HepG2 (cell line): ENCODE results near the gene MFSD6. TPM values are rescaled to one million over a fixed set of nuclear protein-coding genes. Genes with fewer than 3 reads are reported as not detected.

ENCODE experiments used
- ATAC-seq: fragments of 200-7000 bp; cut with Tn5 transposase; 3 replicates; pipeline ENCODE4 v1.9.1; 2020; ENCODE audit warnings: mild to moderate bottlenecking, moderate library complexity
- BruUV-seq: library from RNA; stranded (reverse); fragments of 400-500 nt; replicated peaks from 2 replicates; lab custom pipeline; 2021; lab: Mats Ljungman, UMichigan
- CTCF ChIA-PET: fragments of 300-600 bp; formaldehyde crosslinking; extraction: SDS; loops from one replicate; lab custom pipeline; 2021; ENCODE audit warnings: low total read pairs, inconsistent platforms, low intra/inter-chr PET ratio; lab: Yijun Ruan, JAX
- POLR2A ChIA-PET: fragments of 350-600 bp; sonication (Branson Sonifier 250); formaldehyde crosslinking; loops from one replicate; lab custom pipeline; 2020; ENCODE audit warnings: antibody characterized with exemption, inconsistent platforms; lab: Yijun Ruan, JAX
- DNase-seq: peaks from one replicate; pipeline ENCODE4 v3.0.0-alpha.2; 2015; ENCODE audit warnings: low spot score
- FAIRE-seq: peaks from 3 replicates; lab custom pipeline; 2011; peaks lifted over from hg19 to GRCh38; lab: Jason Lieb, UNC
- H2AFZ ChIP-seq: one replicate; pipeline ENCODE4 v1.6.1; 2011; ENCODE audit warnings: low read length, inconsistent platforms
- H3K27ac ChIP-seq: fragments of 300-600 bp; 3 replicates; pipeline ENCODE4 v1.8.0; 2011; ENCODE audit warnings: mixed run types, mild to moderate bottlenecking, mixed read lengths, low read length, inconsistent platforms; ENCODE audit not compliant: insufficient read depth; ENCODE audit errors: extremely low read length
- H3K27me3 ChIP-seq, 2 experiments: fragments of 200-600 bp in 1 of 2; 2 replicates in 1 of 2; 3 replicates in 1 of 2; pipeline versions ENCODE4 v1.6.0 to v1.8.0; 2011; ENCODE audit warnings: low read length in 2 of 2, mild to moderate bottlenecking in 2 of 2, moderate library complexity in 2 of 2, inconsistent platforms in 1 of 2; ENCODE audit not compliant: insufficient read depth in 2 of 2, control insufficient read depth in 1 of 2
- H3K36me3 ChIP-seq, 2 experiments: fragments of 200-600 bp in 1 of 2; replicated peaks in 1 of 2; 2 replicates in 1 of 2; 3 replicates in 1 of 2; pipeline versions ENCODE4 v1.5.1 to v1.8.0; 2011; ENCODE audit warnings: low read length in 2 of 2, inconsistent platforms in 1 of 2; ENCODE audit not compliant: insufficient read depth in 2 of 2, control insufficient read depth in 1 of 2
- H3K4me1 ChIP-seq: 2 replicates; pipeline ENCODE4 v1.5.1; 2012; ENCODE audit warnings: low read length, inconsistent platforms; ENCODE audit not compliant: insufficient read depth
- H3K4me2 ChIP-seq: 2 replicates; pipeline ENCODE4 v1.6.0; 2011; ENCODE audit warnings: low read depth, low read length, inconsistent platforms
- H3K4me3 ChIP-seq, 3 experiments: fragments of 200-600 bp in 1 of 3; sonication (generic), shearing (Covaris generic) in 1 of 3; replicated peaks in 1 of 3; 2 replicates each; pipeline ENCODE4 v1.5.1; 2011 to 2016; ENCODE audit warnings: low read length in 3 of 3, inconsistent platforms in 2 of 3, low read depth in 2 of 3, mild to moderate bottlenecking in 2 of 3, control low read depth in 1 of 3, mixed read lengths in 1 of 3; ENCODE audit not compliant: insufficient read depth in 1 of 3
- H3K79me2 ChIP-seq: one replicate; pipeline ENCODE4 v1.6.1; 2011; ENCODE audit warnings: low read length, inconsistent platforms; ENCODE audit not compliant: insufficient read depth
- H3K9ac ChIP-seq: 2 replicates; pipeline ENCODE4 v1.6.0; 2011; ENCODE audit warnings: mild to moderate bottlenecking, low read depth, low read length, inconsistent platforms; ENCODE audit not compliant: insufficient read depth
- H3K9me3 ChIP-seq: 2 replicates; pipeline ENCODE4 v1.5.1; 2012; ENCODE audit warnings: mild to moderate bottlenecking, low read length
- H4K20me1 ChIP-seq: 2 replicates; pipeline ENCODE4 v1.6.0; 2011; ENCODE audit warnings: inconsistent platforms, mild to moderate bottlenecking, low read length, moderate library complexity; ENCODE audit not compliant: insufficient read depth
- ELK4 ChIP-seq: sonication (generic); formaldehyde crosslinking; IDR thresholded peaks from 2 replicates; pipeline ENCODE4 v1.9.0; 2021; ENCODE audit warnings: missing genetic modification reagents, borderline replicate concordance
- FOXK1 ChIP-seq: sonication (generic); formaldehyde crosslinking; IDR thresholded peaks from 2 replicates; pipeline ENCODE4 v1.4.0; 2020; ENCODE audit warnings: low read depth, missing genetic modification reagents, borderline replicate concordance
- GTF2F1 ChIP-seq: fragments of 150-350 bp; IDR thresholded peaks from 2 replicates; pipeline ENCODE4 v1.6.1; 2014; ENCODE audit warnings: low read length
- SP5 ChIP-seq: IDR thresholded peaks from 2 replicates; pipeline ENCODE4 v1.6.1; 2016; ENCODE audit warnings: low read depth, borderline replicate concordance
- STAT5B ChIP-seq: sonication (generic); formaldehyde crosslinking; IDR thresholded peaks from 2 replicates; pipeline ENCODE4 v1.4.0; 2020; ENCODE audit warnings: missing genetic modification reagents
- ZC3H13 ChIP-seq: sonication (generic); formaldehyde crosslinking; IDR thresholded peaks from 2 replicates; pipeline ENCODE4 v1.8.1; 2023; ENCODE audit warnings: mild to moderate bottlenecking, missing genetic modification reagents, moderate library complexity
- ZFX ChIP-seq: sonication (generic); formaldehyde crosslinking; IDR thresholded peaks from 2 replicates; pipeline ENCODE4 v1.4.0; 2020; ENCODE audit warnings: mild to moderate bottlenecking, low read depth, missing genetic modification reagents, moderate library complexity
- ZHX1 ChIP-seq: sonication (generic); formaldehyde crosslinking; IDR thresholded peaks from 2 replicates; pipeline ENCODE4 v1.8.1; 2022; ENCODE audit warnings: low read depth, mild to moderate bottlenecking, missing genetic modification reagents
- ZNF124 ChIP-seq: sonication (generic); formaldehyde crosslinking; IDR thresholded peaks from 2 replicates; pipeline ENCODE4 v1.4.0; 2020; ENCODE audit warnings: missing genetic modification reagents
- ZNF367 ChIP-seq: sonication (generic); formaldehyde crosslinking; IDR thresholded peaks from 2 replicates; pipeline ENCODE4 v1.4.0; 2020; ENCODE audit warnings: missing genetic modification reagents, borderline replicate concordance
- ZNF512B ChIP-seq: sonication (generic); formaldehyde crosslinking; IDR thresholded peaks from 2 replicates; pipeline ENCODE4 v1.5.1; 2020; ENCODE audit warnings: missing genetic modification reagents, mild to moderate bottlenecking, borderline replicate concordance
- ZNF772 ChIP-seq: sonication (generic); formaldehyde crosslinking; IDR thresholded peaks from 2 replicates; pipeline ENCODE4 v1.5.0; 2020; ENCODE audit warnings: mild to moderate bottlenecking, missing genetic modification reagents
- WGBS: methylation state at CpG from one replicate; pipeline ENCODE4 v1.1.6; 2017; ENCODE audit warnings: low lambda C conversion rate; 5-methylcytosine and 5-hydroxymethylcytosine counted together
- in situ Hi-C: cut with HindIII; loops from 2 replicates; pipeline ENCODE4 v1.10.0; 2017; ENCODE audit warnings: low pct_unique_long_range_greater_than_20kb; ENCODE audit not compliant: extremely low pct_ligation_motif_present
- intact Hi-C: fragments of 100-400 bp; cut with micrococcal nuclease; formaldehyde crosslinking; loops from one replicate; pipeline ENCODE4 v1.10.0; 2022; ENCODE audit not compliant: unreplicated experiment
- polyA plus RNA-seq, 8 experiments: library from polyadenylated mRNA; depleted of rRNA in 3 of 8; stranded (reverse) in 7 of 8; unstranded in 1 of 8; fragments of >200 nt; fragmentation: Illumina TruSeq in 4 of 8; extraction: Trizol in 4 of 8; gene quantifications; 2 replicates each; pipeline versions ENCODE4 v1.2.1 to v1.2.3, GENCODE V29; 2011 to 2016; ENCODE audit warnings: low read depth in 4 of 8, missing spikeins in 1 of 8, mixed read lengths in 1 of 8; ENCODE audit not compliant: insufficient read depth in 1 of 8
- total RNA-seq, 5 experiments: library from RNA; depleted of rRNA; stranded (reverse); fragments of >200 nt; fragmentation: Illumina TruSeq; extraction: Trizol; gene quantifications; 2 replicates each; pipeline ENCODE4 v1.2.3, GENCODE V29; 2016; ENCODE audit warnings: low read depth in 1 of 5
- TF ChIP-seq, protein P1 (sequence below): sonication (generic); formaldehyde crosslinking; IDR thresholded peaks from 2 replicates; pipeline ENCODE4 v1.5.1; 2020; ENCODE audit warnings: missing genetic modification reagents, mild to moderate bottlenecking, borderline replicate concordance

Gene MFSD6
- total and polyA plus RNA-seq, 2 of the 13 experiments (the other 11 are each of a cell fraction or from before 2014, with no cell fraction given) = 0.92 to 1.4 TPM

DNA sequence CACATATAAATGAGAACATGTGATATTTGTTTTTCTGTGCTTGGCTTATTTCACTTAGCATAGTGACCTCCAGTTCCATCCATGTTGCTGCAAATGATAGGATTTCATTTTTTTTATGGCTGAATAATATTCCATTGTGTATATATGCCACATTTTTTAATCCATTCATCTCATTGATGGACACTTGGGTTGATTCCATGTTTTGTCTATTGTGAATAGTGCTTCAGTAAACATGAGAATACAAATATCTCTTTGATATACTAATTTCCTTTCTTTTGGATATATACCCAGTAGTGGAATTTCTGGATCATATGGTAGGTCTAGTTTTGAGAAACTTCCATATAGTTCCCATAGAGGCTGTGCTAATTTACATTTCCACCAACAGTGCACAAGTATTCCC, 130.0 kb downstream of the MFSD6 start (continued):
- TF ChIP-seq ZNF512B (CRISPR knock-in tag) = no peak
- TF ChIP-seq, all 625 proteins: peak for 0

GRCh38 chr2:190540048-190540447, 131.9 kb downstream of the MFSD6 start:
- H3K27ac ChIP-seq = no peak overlapping the region
- peaks cover 12% of the 10 kb centered on the region for H3K4me1 ChIP-seq
- ATAC-seq (no peak), FAIRE-seq (no peak), DNase-seq (no peak)
- H4K20me1 ChIP-seq = no peaks in the 10 kb centered on the region
- in situ Hi-C loops (no loop called here), intact Hi-C loops (no loop called here)
- H3K9me3 ChIP-seq = peaks cover 43% of the 10 kb centered on the region
- 45% methylated on average over 6 of the region's 6 CpGs for WGBS
- CTCF ChIA-PET = no interaction called here
- no peak overlapping the region for H3K4me3 ChIP-seq
- H3K27me3 ChIP-seq = no peaks in the 10 kb centered on the region
- POLR2A ChIA-PET = no interaction called here
- H3K4me2 ChIP-seq = no peak overlapping the region
- TF ChIP-seq ZFX (CRISPR knock-in tag) = no peak
- TF ChIP-seq ZNF124 = no peak
- no peak for TF ChIP-seq ZHX1 (CRISPR knock-in tag)
- TF ChIP-seq SP5 (CRISPR knock-in tag) = no peak
- TF ChIP-seq ELK4 = no peak
- TF ChIP-seq, protein P1, sequence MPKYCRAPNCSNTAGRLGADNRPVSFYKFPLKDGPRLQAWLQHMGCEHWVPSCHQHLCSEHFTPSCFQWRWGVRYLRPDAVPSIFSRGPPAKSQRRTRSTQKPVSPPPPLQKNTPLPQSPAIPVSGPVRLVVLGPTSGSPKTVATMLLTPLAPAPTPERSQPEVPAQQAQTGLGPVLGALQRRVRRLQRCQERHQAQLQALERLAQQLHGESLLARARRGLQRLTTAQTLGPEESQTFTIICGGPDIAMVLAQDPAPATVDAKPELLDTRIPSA (CRISPR knock-in tag) = no peak
- TF ChIP-seq ZNF772 (CRISPR knock-in tag) = no peak
- no peak for TF ChIP-seq GTF2F1
- TF ChIP-seq ZC3H13 = no peak
- no peak for TF ChIP-seq STAT5B
- TF ChIP-seq ZNF367 (CRISPR knock-in tag) = no peak
- TF ChIP-seq FOXK1 = no peak
- no peak overlapping the region for H2AFZ ChIP-seq
- peaks cover 5% of the 10 kb centered on the region for H3K79me2 ChIP-seq
- no peak overlapping the region for H3K9ac ChIP-seq
- BruUV-seq = no TSS peak
- H3K36me3 ChIP-seq = no peaks in the 10 kb centered on the region
